HG02588 (cell line): ENCODE results near the gene TIMM23.

Source experiments
- ATAC-seq: cut with Tn5 transposase; IDR thresholded peaks from one replicate; pipeline ENCODE4 v1.9.1; 2021; ENCODE audit warnings: mild to moderate bottlenecking, moderate library complexity; ENCODE audit not compliant: unreplicated experiment

The TIMM23 gene

GRCh38 chr10:46052057-46052790 lies 79.9 kb downstream of the TIMM23 start:
- no peak for ATAC-seq

GRCh38 chr10:46052791-46053375 lies 80.6 kb downstream of the TIMM23 start:
- no peak for ATAC-seq
